Measurements from ENCODE around the gene CFAP251. TPM values are rescaled to one million over a fixed set of nuclear protein-coding genes. Genes with fewer than 3 reads are reported as not detected.

The CFAP251 gene
- polyA plus RNA-seq, 1 donor from 2014 or later = 4.0 TPM

GRCh38 chr12:121899590-121899989 is 18.8 kb upstream of the CFAP251 start:
- Histone ChIP-seq H3K27ac (ENCODE audit: low read length) (no peak overlapping the region), H3K36me3 (ENCODE audit: insufficient read depth, low read length) (peaks cover 6% of the 10 kb centered on the region)

DNA sequence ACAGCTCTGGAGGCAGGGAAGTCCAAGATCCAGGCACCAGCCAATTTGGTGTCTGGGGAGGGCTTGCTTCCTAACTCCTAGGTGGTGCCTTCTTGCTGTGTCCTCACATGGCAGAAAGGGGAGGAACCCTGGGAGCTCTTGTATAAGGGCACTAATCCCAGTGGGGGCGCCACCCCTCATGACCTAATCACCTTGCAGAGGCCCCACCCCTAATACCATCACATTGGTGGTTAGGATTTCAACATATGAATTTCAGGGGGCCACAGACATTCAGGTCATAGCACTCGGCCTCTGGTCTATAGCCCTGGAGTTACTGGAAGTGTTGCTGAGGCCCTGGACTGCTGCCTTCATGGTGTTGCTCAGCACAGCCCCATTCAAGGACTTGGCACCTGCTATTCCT is 15.2 kb upstream of the CFAP251 start:
- H3K4me3 ChIP-seq (ENCODE audit: low read length) = no peak overlapping the region
- peaks cover 6% of the 10 kb centered on the region for H3K36me3 ChIP-seq (ENCODE audit: insufficient read depth, low read length)
- H2AFZ ChIP-seq (ENCODE audit: low read depth, low read length) = no peak overlapping the region

More at GRCh38 chr12:121899590-121899989, 18.8 kb upstream of the CFAP251 start:
- Histone ChIP-seq H3K9me3 (ENCODE audit: low read length) (no peaks in the 10 kb centered on the region), H3F3A (ENCODE audit: insufficient read depth, low read length, poor library complexity, severe bottlenecking) (no peaks in the 10 kb centered on the region), H3K79me2 (replicated peaks; ENCODE audit: insufficient read depth, low read length) (no peaks in the 10 kb centered on the region), H3K4me2 (ENCODE audit: low read length) (no peak overlapping the region), H3K4me3 (ENCODE audit: low read length) (no peak overlapping the region), H3K9me2 (ENCODE audit: insufficient read depth, low read length) (no peaks in the 10 kb centered on the region), H4K20me1 (ENCODE audit: insufficient read depth) (no peaks in the 10 kb centered on the region), H3K27me3 (ENCODE audit: insufficient read depth, low read depth, low read length) (no peaks in the 10 kb centered on the region), H2AFZ (ENCODE audit: low read depth, low read length) (no peak overlapping the region), H3K9ac (ENCODE audit: low read length) (no peak overlapping the region)
- TF ChIP-seq TAF1 (IDR thresholded peaks at IDR 0.05; ENCODE audit: low read depth) = no peak
- no peak for TF ChIP-seq POLR2AphosphoS5 (IDR thresholded peaks at IDR 0.05)
- TF ChIP-seq, protein P1, sequence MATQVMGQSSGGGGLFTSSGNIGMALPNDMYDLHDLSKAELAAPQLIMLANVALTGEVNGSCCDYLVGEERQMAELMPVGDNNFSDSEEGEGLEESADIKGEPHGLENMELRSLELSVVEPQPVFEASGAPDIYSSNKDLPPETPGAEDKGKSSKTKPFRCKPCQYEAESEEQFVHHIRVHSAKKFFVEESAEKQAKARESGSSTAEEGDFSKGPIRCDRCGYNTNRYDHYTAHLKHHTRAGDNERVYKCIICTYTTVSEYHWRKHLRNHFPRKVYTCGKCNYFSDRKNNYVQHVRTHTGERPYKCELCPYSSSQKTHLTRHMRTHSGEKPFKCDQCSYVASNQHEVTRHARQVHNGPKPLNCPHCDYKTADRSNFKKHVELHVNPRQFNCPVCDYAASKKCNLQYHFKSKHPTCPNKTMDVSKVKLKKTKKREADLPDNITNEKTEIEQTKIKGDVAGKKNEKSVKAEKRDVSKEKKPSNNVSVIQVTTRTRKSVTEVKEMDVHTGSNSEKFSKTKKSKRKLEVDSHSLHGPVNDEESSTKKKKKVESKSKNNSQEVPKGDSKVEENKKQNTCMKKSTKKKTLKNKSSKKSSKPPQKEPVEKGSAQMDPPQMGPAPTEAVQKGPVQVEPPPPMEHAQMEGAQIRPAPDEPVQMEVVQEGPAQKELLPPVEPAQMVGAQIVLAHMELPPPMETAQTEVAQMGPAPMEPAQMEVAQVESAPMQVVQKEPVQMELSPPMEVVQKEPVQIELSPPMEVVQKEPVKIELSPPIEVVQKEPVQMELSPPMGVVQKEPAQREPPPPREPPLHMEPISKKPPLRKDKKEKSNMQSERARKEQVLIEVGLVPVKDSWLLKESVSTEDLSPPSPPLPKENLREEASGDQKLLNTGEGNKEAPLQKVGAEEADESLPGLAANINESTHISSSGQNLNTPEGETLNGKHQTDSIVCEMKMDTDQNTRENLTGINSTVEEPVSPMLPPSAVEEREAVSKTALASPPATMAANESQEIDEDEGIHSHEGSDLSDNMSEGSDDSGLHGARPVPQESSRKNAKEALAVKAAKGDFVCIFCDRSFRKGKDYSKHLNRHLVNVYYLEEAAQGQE (IDR thresholded peaks at IDR 0.05; ENCODE audit: borderline replicate concordance) = no peak
- no peak for TF ChIP-seq EP300 (conservative IDR thresholded peaks at IDR 0.05; ENCODE audit: poor library complexity, severe bottlenecking)
- no peak for TF ChIP-seq MXI1 (conservative IDR thresholded peaks at IDR 0.05; ENCODE audit: poor library complexity, severe bottlenecking)
- TF ChIP-seq RAD21 (conservative IDR thresholded peaks at IDR 0.05) = no peak
- no peak for TF ChIP-seq SMC3 (conservative IDR thresholded peaks at IDR 0.05; ENCODE audit: poor library complexity)
- no peak for TF ChIP-seq EZH2 (IDR thresholded peaks at IDR 0.05; ENCODE audit: borderline replicate concordance, insufficient read depth, low read length, poor library complexity, severe bottlenecking)
- TF ChIP-seq, protein P2, sequence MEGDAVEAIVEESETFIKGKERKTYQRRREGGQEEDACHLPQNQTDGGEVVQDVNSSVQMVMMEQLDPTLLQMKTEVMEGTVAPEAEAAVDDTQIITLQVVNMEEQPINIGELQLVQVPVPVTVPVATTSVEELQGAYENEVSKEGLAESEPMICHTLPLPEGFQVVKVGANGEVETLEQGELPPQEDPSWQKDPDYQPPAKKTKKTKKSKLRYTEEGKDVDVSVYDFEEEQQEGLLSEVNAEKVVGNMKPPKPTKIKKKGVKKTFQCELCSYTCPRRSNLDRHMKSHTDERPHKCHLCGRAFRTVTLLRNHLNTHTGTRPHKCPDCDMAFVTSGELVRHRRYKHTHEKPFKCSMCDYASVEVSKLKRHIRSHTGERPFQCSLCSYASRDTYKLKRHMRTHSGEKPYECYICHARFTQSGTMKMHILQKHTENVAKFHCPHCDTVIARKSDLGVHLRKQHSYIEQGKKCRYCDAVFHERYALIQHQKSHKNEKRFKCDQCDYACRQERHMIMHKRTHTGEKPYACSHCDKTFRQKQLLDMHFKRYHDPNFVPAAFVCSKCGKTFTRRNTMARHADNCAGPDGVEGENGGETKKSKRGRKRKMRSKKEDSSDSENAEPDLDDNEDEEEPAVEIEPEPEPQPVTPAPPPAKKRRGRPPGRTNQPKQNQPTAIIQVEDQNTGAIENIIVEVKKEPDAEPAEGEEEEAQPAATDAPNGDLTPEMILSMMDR (IDR thresholded peaks at IDR 0.05; ENCODE audit: poor library complexity, severe bottlenecking) = no peak

More for the DNA sequence above, 15.2 kb upstream of the CFAP251 start:
- H3F3A ChIP-seq (ENCODE audit: insufficient read depth, low read length, poor library complexity, severe bottlenecking) = no peaks in the 10 kb centered on the region
- no peak overlapping the region for H3K4me2 ChIP-seq (ENCODE audit: low read length)
- H3K9ac ChIP-seq (ENCODE audit: low read length) = no peak overlapping the region
- no peaks in the 10 kb centered on the region for H3K79me2 ChIP-seq (replicated peaks; ENCODE audit: insufficient read depth, low read length)
- no peak overlapping the region for H3K27ac ChIP-seq (ENCODE audit: low read length)
- no peaks in the 10 kb centered on the region for H3K9me2 ChIP-seq (ENCODE audit: insufficient read depth, low read length)
- no peaks in the 10 kb centered on the region for H4K20me1 ChIP-seq (ENCODE audit: insufficient read depth)
- TF ChIP-seq, protein P1 (IDR thresholded peaks at IDR 0.05; ENCODE audit: borderline replicate concordance) = no peak
- no peak for TF ChIP-seq POLR2AphosphoS5 (IDR thresholded peaks at IDR 0.05)
- TF ChIP-seq EP300 (conservative IDR thresholded peaks at IDR 0.05; ENCODE audit: poor library complexity, severe bottlenecking) = no peak
- TF ChIP-seq SMC3 (conservative IDR thresholded peaks at IDR 0.05; ENCODE audit: poor library complexity) = no peak
- no peak for TF ChIP-seq EZH2 (IDR thresholded peaks at IDR 0.05; ENCODE audit: borderline replicate concordance, insufficient read depth, low read length, poor library complexity, severe bottlenecking)
- no peak for TF ChIP-seq MXI1 (conservative IDR thresholded peaks at IDR 0.05; ENCODE audit: poor library complexity, severe bottlenecking)
- no peak for TF ChIP-seq RAD21 (conservative IDR thresholded peaks at IDR 0.05)
- no peak for TF ChIP-seq TAF1 (IDR thresholded peaks at IDR 0.05; ENCODE audit: low read depth)
- TF ChIP-seq, protein P2 (IDR thresholded peaks at IDR 0.05; ENCODE audit: poor library complexity, severe bottlenecking) = no peak
- no peaks in the 10 kb centered on the region for H3K9me3 ChIP-seq (ENCODE audit: low read length)
- no peaks in the 10 kb centered on the region for H3K27me3 ChIP-seq (ENCODE audit: insufficient read depth, low read depth, low read length)
